Measurements from ENCODE around the gene GREB1L.

GREB1L gene

DNA sequence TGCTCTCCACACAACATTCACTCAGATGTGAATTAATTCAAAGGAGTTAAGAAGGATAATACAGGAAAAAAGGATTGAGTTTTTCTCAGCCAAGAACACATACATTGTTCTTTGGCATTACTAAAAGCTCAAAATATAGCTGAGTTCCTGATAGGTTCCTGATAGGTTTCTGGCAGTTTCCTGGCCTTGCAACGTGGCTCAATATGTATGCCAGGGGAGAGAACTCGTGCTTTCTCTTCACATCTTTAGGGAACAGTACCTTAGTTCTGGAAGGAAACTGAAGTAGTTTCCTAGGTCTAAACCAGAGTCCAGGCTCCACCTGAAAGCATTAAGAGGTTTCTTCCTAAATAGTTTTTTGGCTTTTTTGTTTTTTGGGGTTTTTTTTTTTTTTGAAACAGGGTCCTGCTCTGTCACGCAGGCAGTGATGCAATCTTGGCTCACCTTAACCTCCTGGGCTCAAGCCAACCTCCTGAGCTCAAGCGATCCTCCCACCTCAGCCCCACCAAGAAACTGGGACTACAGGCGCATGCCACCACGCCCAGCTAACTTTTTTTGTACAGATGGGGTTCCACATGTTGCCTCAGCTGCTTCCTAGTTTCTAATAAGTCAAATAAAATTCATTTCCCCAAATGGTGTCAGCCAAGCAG lies 315.7 kb downstream of the GREB1L start:
- Histone ChIP-seq H3K27me3 (no peaks in the 10 kb centered on the region), H3K36me3 (no peaks in the 10 kb centered on the region), H3K4me3 (ENCODE audit: low read depth, low read length) (no peak overlapping the region), H3K9me3 (no peaks in the 10 kb centered on the region), H3K4me1 (no peaks in the 10 kb centered on the region)
- DNase-seq: no peak
- TF ChIP-seq, protein P1, sequence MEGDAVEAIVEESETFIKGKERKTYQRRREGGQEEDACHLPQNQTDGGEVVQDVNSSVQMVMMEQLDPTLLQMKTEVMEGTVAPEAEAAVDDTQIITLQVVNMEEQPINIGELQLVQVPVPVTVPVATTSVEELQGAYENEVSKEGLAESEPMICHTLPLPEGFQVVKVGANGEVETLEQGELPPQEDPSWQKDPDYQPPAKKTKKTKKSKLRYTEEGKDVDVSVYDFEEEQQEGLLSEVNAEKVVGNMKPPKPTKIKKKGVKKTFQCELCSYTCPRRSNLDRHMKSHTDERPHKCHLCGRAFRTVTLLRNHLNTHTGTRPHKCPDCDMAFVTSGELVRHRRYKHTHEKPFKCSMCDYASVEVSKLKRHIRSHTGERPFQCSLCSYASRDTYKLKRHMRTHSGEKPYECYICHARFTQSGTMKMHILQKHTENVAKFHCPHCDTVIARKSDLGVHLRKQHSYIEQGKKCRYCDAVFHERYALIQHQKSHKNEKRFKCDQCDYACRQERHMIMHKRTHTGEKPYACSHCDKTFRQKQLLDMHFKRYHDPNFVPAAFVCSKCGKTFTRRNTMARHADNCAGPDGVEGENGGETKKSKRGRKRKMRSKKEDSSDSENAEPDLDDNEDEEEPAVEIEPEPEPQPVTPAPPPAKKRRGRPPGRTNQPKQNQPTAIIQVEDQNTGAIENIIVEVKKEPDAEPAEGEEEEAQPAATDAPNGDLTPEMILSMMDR (IDR thresholded peaks at IDR 0.05; ENCODE audit: low read depth, low read length): no peak

DNA sequence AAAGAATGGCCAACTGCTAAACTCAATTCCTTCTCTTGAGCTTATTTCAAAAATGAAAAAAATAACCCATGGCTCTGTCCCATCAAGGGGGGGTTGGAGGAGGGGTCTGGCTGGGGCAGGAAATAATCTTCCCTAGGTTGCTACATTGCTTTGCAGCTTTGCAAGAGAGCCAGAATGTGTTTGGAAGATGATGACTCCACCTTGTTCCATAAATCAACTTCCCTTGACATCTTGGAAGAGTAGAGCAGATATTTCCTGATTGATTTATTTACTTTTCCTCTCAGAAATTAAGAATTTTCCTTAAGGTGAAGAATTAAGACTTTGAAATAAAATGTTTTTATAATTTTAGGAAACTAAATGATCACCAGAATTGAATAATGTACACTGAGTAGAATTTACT lies 317.2 kb downstream of the GREB1L start:
- H3K4me3 ChIP-seq (ENCODE audit: low read depth, low read length): no peak overlapping the region
- no peaks in the 10 kb centered on the region for H3K9me3 ChIP-seq
- TF ChIP-seq, protein P1 (IDR thresholded peaks at IDR 0.05; ENCODE audit: low read depth, low read length): no peak
- no peaks in the 10 kb centered on the region for H3K27me3 ChIP-seq
- DNase-seq: no peak
- H3K36me3 ChIP-seq: no peaks in the 10 kb centered on the region
- H3K4me1 ChIP-seq: no peaks in the 10 kb centered on the region

DNA sequence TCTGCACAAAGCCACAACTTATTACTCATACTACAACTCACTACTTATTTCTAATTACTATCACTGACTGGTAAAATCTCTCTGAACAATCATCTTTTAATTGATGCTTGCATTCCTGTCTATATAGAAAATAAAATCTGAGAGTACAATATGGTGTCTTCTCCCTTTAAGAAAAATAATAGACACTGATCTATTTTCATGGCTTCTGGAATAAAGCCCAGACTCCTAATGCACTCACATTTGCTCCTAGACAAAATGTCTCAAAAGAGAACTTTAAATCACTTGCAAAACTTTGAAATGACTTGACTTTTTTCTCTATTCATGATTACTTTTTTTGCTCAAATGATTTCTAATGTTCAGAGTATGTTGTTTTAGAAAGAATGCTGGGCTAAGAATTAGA lies 329.7 kb downstream of the GREB1L start:
- Histone ChIP-seq H3K36me3 (no peaks in the 10 kb centered on the region), H3K9me3 (no peaks in the 10 kb centered on the region), H3K27me3 (no peaks in the 10 kb centered on the region), H3K4me3 (ENCODE audit: low read depth, low read length) (no peak overlapping the region), H3K4me1 (no peaks in the 10 kb centered on the region)
- TF ChIP-seq, protein P1 (IDR thresholded peaks at IDR 0.05; ENCODE audit: low read depth, low read length): no peak
- DNase-seq: no peak

Measured in BE2C (cell line).